ENCODE data around the gene TPST1. TPM values are rescaled to one million over a fixed set of nuclear protein-coding genes. Genes with fewer than 3 reads are reported as not detected.

TPST1 gene
- total RNA-seq, 1 donor from 2014 or later = 6.5 TPM

- intact Hi-C loops (cut with micrococcal nuclease) = no loop called here
- DNase-seq (no peak), ATAC-seq (ENCODE audit: low read depth) (no peak)
- no peaks in the 10 kb centered on the region for H3K27me3 Mint-ChIP-seq
- ChIA-PET POLR2A (no interaction called here), CTCF (no interaction called here)
- peaks cover 2% of the 10 kb centered on the region for H3K4me1 Mint-ChIP-seq
- no peak overlapping the region for H3K4me3 Mint-ChIP-seq
- no peaks in the 10 kb centered on the region for H3K9me3 Mint-ChIP-seq
- TF ChIP-seq, protein P1, sequence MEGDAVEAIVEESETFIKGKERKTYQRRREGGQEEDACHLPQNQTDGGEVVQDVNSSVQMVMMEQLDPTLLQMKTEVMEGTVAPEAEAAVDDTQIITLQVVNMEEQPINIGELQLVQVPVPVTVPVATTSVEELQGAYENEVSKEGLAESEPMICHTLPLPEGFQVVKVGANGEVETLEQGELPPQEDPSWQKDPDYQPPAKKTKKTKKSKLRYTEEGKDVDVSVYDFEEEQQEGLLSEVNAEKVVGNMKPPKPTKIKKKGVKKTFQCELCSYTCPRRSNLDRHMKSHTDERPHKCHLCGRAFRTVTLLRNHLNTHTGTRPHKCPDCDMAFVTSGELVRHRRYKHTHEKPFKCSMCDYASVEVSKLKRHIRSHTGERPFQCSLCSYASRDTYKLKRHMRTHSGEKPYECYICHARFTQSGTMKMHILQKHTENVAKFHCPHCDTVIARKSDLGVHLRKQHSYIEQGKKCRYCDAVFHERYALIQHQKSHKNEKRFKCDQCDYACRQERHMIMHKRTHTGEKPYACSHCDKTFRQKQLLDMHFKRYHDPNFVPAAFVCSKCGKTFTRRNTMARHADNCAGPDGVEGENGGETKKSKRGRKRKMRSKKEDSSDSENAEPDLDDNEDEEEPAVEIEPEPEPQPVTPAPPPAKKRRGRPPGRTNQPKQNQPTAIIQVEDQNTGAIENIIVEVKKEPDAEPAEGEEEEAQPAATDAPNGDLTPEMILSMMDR (IDR thresholded peaks at IDR 0.05) = no peak
- H3K36me3 Mint-ChIP-seq (ENCODE audit: low read depth) = no peaks in the 10 kb centered on the region
- no peak overlapping the region for H3K27ac Mint-ChIP-seq
Observed at GRCh38 chr7:66247380-66248078, 42.4 kb downstream of the TPST1 start.

GRCh38 chr7:66250711-66251110 lies 45.6 kb downstream of the TPST1 start:
- ChIA-PET CTCF (no interaction called here), POLR2A (interaction anchor here (0.5 kb wide), 1 partner anchor 25 kb away, joined by 4 read pairs; no protein-coding TSS in a partner anchor)
- Mint-ChIP-seq H3K4me1 (no peaks in the 10 kb centered on the region), H3K36me3 (ENCODE audit: low read depth) (no peaks in the 10 kb centered on the region), H3K4me3 (no peak overlapping the region), H3K27ac (no peak overlapping the region), H3K9me3 (no peaks in the 10 kb centered on the region), H3K27me3 (no peaks in the 10 kb centered on the region)
- TF ChIP-seq, protein P1 (IDR thresholded peaks at IDR 0.05) = no peak
- no peak for ATAC-seq (ENCODE audit: low read depth)
- DNase-seq = no peak
- intact Hi-C loops (cut with micrococcal nuclease) = no loop called here

DNA sequence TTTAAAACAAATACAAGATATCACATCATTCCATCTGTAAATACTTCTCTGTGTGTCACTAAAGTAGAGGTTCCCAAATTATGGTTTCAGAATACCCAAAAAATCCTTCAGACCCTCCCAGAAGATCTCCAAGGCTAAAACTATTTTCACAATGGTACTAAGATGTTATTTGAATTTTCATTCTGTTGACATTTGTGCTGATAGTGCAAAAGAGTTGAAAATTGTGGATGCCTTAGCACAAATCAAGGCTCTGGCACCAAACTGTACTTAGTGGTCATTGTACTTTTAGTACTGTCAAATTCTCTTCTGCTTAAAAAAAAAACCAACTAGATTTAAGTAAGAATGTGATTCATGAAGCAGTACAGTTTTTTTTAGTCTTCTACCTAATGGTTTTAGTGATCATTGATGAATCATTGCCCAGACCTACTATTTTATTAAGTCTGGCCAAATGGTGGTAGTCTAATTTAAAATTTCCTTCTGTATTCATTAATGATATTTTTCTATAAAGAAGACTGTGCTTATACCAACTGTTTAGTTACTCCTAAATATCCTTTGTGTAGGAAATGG lies 50.5 kb downstream of the TPST1 start:
- ATAC-seq (ENCODE audit: low read depth) (no peak), DNase-seq (no peak)
- H3K4me1 Mint-ChIP-seq = peaks cover 4% of the 10 kb centered on the region
- TF ChIP-seq, protein P1 (IDR thresholded peaks at IDR 0.05) = no peak
- no peaks in the 10 kb centered on the region for H3K9me3 Mint-ChIP-seq
- ChIA-PET CTCF (no interaction called here), POLR2A (no interaction called here)
- intact Hi-C loops (cut with micrococcal nuclease) = no loop called here
- peaks cover 2% of the 10 kb centered on the region for H3K27me3 Mint-ChIP-seq
- no peak overlapping the region for H3K27ac Mint-ChIP-seq
- H3K4me3 Mint-ChIP-seq = no peak overlapping the region
- no peaks in the 10 kb centered on the region for H3K36me3 Mint-ChIP-seq (ENCODE audit: low read depth)

GRCh38 chr7:66256281-66256680 lies 51.1 kb downstream of the TPST1 start:
- no peak for ATAC-seq (ENCODE audit: low read depth)
- Mint-ChIP-seq H3K9me3 (no peaks in the 10 kb centered on the region), H3K4me3 (no peak overlapping the region), H3K4me1 (peaks cover 4% of the 10 kb centered on the region), H3K27me3 (peaks cover 2% of the 10 kb centered on the region), H3K27ac (no peak overlapping the region), H3K36me3 (ENCODE audit: low read depth) (no peaks in the 10 kb centered on the region)
- POLR2A ChIA-PET = no interaction called here
- TF ChIP-seq, protein P1 (IDR thresholded peaks at IDR 0.05) = no peak
- DNase-seq = no peak
- intact Hi-C loops (cut with micrococcal nuclease) = no loop called here
- CTCF ChIA-PET = no interaction called here

GRCh38 chr7:66257481-66257880 lies 52.3 kb downstream of the TPST1 start:
- ATAC-seq (ENCODE audit: low read depth) (no peak), DNase-seq (no peak)
- Mint-ChIP-seq H3K4me1 (peaks cover 4% of the 10 kb centered on the region), H3K27me3 (peaks cover 2% of the 10 kb centered on the region), H3K36me3 (ENCODE audit: low read depth) (no peaks in the 10 kb centered on the region), H3K4me3 (no peak overlapping the region), H3K9me3 (no peaks in the 10 kb centered on the region), H3K27ac (no peak overlapping the region)
- TF ChIP-seq, protein P1 (IDR thresholded peaks at IDR 0.05) = no peak
- ChIA-PET CTCF (no interaction called here), POLR2A (no interaction called here)
- intact Hi-C loops (cut with micrococcal nuclease) = no loop called here

Measured in activated B cell treated with CpG ODN at 0.5 μM for 24 hours (primary cell).